ENCODE measurements around the gene RCBTB2. TPM values are rescaled to one million over a fixed set of nuclear protein-coding genes. Genes with fewer than 3 reads are reported as not detected.
A peak's percentile ranks its signal among the peaks of the same experiment; 100 is the strongest.
"Not testable (repeated sequence)": the region's sequence is repeated elsewhere in the genome, so short reads cannot be mapped to it uniquely, and the experiment has no call there.

RCBTB2 gene
- total RNA-seq, 4 donors from 2014 or later = 7.0 to 10.6 (median 8.5) TPM

- 92 to 96% methylated on average over 2 of the region's 2 CpGs for WGBS, 2 donors
- Histone ChIP-seq H3K27ac (no peak overlapping the region), H3K36me3 (peaks cover 0 to 40% (median 4%) of the 10 kb centered on the region in 3 donors), H3K4me3 (no peak overlapping the region), H3K4me1 (peaks cover 0 to 20% (median 2%) of the 10 kb centered on the region in 4 donors), H3K9me3 (no peaks in the 10 kb centered on the region), H3K27me3 (no peaks in the 10 kb centered on the region)
- TF ChIP-seq CTCF (IDR thresholded peaks at IDR 0.05) (no peak), EP300 (IDR thresholded peaks at IDR 0.05) (no peak), POLR2A (IDR thresholded peaks at IDR 0.05) (no peak)
- DNase-seq (ENCODE audit: low spot score in 2 of 2) = no peak
Observed at GRCh38 chr13:48475230-48475629, 57.6 kb downstream of the RCBTB2 start.

GRCh38 chr13:48457578-48458242, 75.2 kb downstream of the RCBTB2 start:
- no peaks in the 10 kb centered on the region for H3K4me1 ChIP-seq
- no peak for DNase-seq (ENCODE audit: low spot score in 2 of 2)
- H3K27me3 ChIP-seq = no peaks in the 10 kb centered on the region
- WGBS, 2 donors = 88 to 98% methylated on average over 26 to 28 of the region's 28 CpGs
- H3K36me3 ChIP-seq = peaks cover 0 to 81% (median 18%) of the 10 kb centered on the region in 3 donors
- no peaks in the 10 kb centered on the region for H3K9me3 ChIP-seq
- TF ChIP-seq EP300 (IDR thresholded peaks at IDR 0.05) = no peak
- no peak for TF ChIP-seq CTCF (IDR thresholded peaks at IDR 0.05)
- no peak for TF ChIP-seq POLR2A (IDR thresholded peaks at IDR 0.05)
- H3K4me3 ChIP-seq = no peak overlapping the region
- H3K27ac ChIP-seq = no peak overlapping the region

DNA sequence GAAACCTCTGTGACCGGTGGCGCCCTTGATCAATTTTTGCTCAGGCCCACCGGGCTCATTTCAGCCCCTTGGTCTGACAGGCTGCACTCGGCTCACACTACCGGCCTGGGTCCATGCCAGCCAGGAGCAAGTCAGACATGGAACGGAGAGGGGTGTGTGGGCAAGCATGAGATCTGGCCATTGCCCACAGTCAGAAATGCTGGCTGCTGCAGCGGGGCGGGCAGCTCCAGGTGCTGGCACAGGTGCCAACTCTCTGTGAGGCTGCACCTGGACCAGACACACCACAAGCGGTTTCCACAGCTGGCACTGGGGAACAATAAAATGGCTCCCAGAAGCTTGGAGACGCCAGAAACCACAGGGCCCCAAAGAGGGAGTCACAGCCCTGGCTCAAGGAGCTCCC, 76.3 kb downstream of the RCBTB2 start:
- no peak overlapping the region for H3K4me3 ChIP-seq
- H3K4me1 ChIP-seq = no peaks in the 10 kb centered on the region
- peaks cover 0 to 69% (median 18%) of the 10 kb centered on the region in 3 donors for H3K36me3 ChIP-seq
- H3K9me3 ChIP-seq = peaks cover 0 to 3% (median 0%) of the 10 kb centered on the region in 4 donors
- no peaks in the 10 kb centered on the region for H3K27me3 ChIP-seq
- DNase-seq (ENCODE audit: low spot score in 2 of 2) = no peak
- 93 to 94% methylated on average over 7 to 10 of the region's 10 CpGs for WGBS, 2 donors
- no peak for TF ChIP-seq POLR2A (IDR thresholded peaks at IDR 0.05)
- TF ChIP-seq CTCF (IDR thresholded peaks at IDR 0.05) = no peak
- no peak for TF ChIP-seq EP300 (IDR thresholded peaks at IDR 0.05)
- H3K27ac ChIP-seq = no peak overlapping the region

DNA sequence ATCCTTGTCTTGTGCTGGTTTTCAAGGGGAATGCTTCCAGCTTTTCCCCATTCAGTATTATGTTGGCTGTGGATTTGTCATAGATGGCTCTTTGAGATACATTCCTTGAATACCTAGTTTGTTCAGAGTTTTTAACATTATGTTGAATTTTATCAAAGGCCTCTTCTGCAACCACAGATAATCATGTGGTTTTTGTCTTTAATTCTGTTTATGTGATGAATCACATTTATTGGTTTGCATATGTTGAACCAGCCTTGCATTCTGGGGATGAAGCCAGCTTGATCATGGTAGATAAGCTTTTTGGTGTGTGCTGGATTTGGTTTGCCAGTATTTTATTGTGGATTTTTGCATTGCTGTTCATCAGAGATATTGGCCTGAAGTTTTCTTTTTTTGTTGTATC, 81.7 kb downstream of the RCBTB2 start:
- peaks cover 0 to 15% (median 0%) of the 10 kb centered on the region in 4 donors for H3K4me1 ChIP-seq
- H3K9me3 ChIP-seq = peaks cover 0 to 24% (median 8%) of the 10 kb centered on the region in 4 donors
- not testable (repeated sequence) for H3K4me3 ChIP-seq; H3K27ac ChIP-seq; DNase-seq (ENCODE audit: low spot score in 2 of 2); H3K27me3 ChIP-seq
- H3K36me3 ChIP-seq = peaks cover 0 to 33% (median 0%) of the 10 kb centered on the region in 3 donors

DNA sequence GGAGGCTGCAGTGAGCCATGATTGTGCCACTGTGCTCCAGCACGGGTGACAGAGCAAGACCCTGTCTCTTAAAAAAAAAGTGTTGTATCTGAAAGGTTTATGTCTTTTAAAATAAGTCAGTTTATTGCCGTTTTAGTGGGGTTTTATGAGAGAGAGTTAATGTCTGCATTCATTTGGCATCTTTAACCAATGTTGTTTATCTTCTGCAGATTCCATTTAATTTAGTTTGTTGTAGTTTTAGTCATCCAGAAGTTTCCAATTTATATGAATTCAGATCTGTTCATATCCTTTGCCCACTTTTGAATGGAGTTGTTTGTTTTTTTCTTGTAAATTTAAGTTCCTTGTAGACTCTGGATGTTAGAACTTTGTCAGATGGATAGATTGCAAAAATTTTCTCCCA, 83.2 kb downstream of the RCBTB2 start:
- H3K4me1 ChIP-seq = peaks cover 0 to 17% (median 0%) of the 10 kb centered on the region in 4 donors
- TF ChIP-seq CTCF (IDR thresholded peaks at IDR 0.05) (no peak), POLR2A (IDR thresholded peaks at IDR 0.05) (no peak), EP300 (IDR thresholded peaks at IDR 0.05) (no peak)
- peaks cover 0 to 28% (median 0%) of the 10 kb centered on the region in 3 donors for H3K36me3 ChIP-seq
- no peaks in the 10 kb centered on the region for H3K27me3 ChIP-seq
- peak overlapping the region in 1 of 4 donors; percentile 57 for H3K27ac ChIP-seq
- peaks cover 0 to 24% (median 8%) of the 10 kb centered on the region in 4 donors for H3K9me3 ChIP-seq
- DNase-seq (ENCODE audit: low spot score in 2 of 2) = no peak
- no peak overlapping the region for H3K4me3 ChIP-seq
- 85 to 89% methylated on average over 2 of the region's 2 CpGs for WGBS, 2 donors
